Esophagus mucosa (tissue), 1 donor: Measurements from ENCODE around the gene TEKT4. TPM values are rescaled to one million over a fixed set of nuclear protein-coding genes. Genes with fewer than 3 reads are reported as not detected.
"Not testable (repeated sequence)": the region's sequence is repeated elsewhere in the genome, so short reads cannot be mapped to it uniquely, and the experiment has no call there.

Experiments
- ATAC-seq: fragments of 200-7000 bp; cut with Tn5 transposase; one replicate; pipeline ENCODE4 v1.9.1; 2020
- total RNA-seq: library from RNA; stranded (reverse); gene quantifications from one replicate; pipeline ENCODE4 v1.2.4, GENCODE V29; 2023
- donor health status: DM: yes; HTN: yes; CAD: no.

The TEKT4 gene
- total RNA-seq, 1 donor from 2014 or later, result not detected

GRCh38 chr2:94875820-94876522 is 4.7 kb downstream of the TEKT4 start:
- no peak for ATAC-seq

- no peak for ATAC-seq
Measured at GRCh38 chr2:94876523-94876863, 5.3 kb downstream of the TEKT4 start.

GRCh38 chr2:94877129-94877528 is 5.9 kb downstream of the TEKT4 start:
- no peak for ATAC-seq

- ATAC-seq, result not testable (repeated sequence)
Measured at GRCh38 chr2:94878575-94878974, 7.3 kb downstream of the TEKT4 start.

GRCh38 chr2:94879314-94879981 is 8.2 kb downstream of the TEKT4 start:
- ATAC-seq, result no peak

GRCh38 chr2:94879982-94880377 is 8.8 kb downstream of the TEKT4 start:
- no peak for ATAC-seq

GRCh38 chr2:94880507-94880906 is 9.3 kb downstream of the TEKT4 start:
- no peak for ATAC-seq

GRCh38 chr2:94881070-94881469 is 9.8 kb downstream of the TEKT4 start:
- no peak for ATAC-seq

GRCh38 chr2:94890234-94890633 is 19.0 kb downstream of the TEKT4 start:
- no peak for ATAC-seq

GRCh38 chr2:94895273-94895672 is 24.0 kb downstream of the TEKT4 start:
- not testable (repeated sequence) for ATAC-seq

GRCh38 chr2:94906976-94907375 is 35.7 kb downstream of the TEKT4 start:
- not testable (repeated sequence) for ATAC-seq

- ATAC-seq, result no peak
Measured at GRCh38 chr2:94923196-94923595, 52.0 kb downstream of the TEKT4 start.

- ATAC-seq, result not testable (repeated sequence)
Measured at GRCh38 chr2:94924999-94925398, 53.8 kb downstream of the TEKT4 start.

Other genes starting within 250 kb of the TEKT4 start
- gene MAL, start 154.3 kb downstream of the TEKT4 start, total RNA-seq, result 382 TPM